ENCODE data around the gene KANSL1L.

The KANSL1L gene

DNA sequence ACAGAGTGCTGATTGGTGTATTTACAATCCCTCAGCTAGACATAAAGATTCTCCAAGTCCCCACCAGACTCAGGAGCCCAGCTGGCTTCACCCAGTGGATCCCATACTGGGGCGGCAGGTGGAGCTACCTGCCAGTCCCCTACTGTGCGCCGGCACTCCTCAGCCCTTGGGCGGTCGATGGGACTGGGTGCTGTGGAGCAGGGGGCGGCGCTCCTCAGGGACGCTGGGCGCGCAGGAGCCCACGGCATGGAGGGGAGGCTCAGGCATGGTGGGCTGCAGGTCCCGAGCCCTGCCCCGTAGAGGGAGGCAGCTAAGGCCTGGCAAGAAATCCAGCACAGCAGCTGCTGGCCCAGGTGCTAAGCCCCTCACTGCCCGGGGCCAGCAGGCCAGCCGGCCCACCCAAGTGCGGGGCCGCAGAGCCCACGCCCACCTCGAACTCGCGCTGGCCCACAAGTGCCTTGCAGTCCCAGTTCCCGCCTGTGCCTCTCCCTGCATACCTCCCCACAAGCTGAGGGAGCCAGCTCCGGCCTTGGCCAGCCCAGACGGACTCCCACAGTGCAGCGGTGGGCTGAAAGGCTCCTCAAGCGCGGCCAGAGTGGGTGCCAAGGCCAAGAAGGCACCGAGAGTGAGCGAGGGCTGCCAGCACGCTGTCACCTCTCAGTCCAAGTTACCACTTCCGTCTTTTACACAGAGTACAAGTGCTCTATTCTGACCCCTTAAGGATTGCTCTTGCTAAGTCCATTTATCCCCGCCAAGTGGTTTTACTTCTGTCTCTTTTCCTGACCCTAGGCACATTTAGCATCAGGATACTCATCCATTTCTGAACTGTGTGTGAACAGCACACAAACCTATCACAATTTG is 170.5 kb downstream of the KANSL1L start:
- no peak overlapping the region for H3K4me3 ChIP-seq (ENCODE audit: low read depth, low read length)
- no peak for DNase-seq (ENCODE audit: low read depth)
- TF ChIP-seq POLR2A (IDR thresholded peaks at IDR 0.05; ENCODE audit: extremely low read depth, insufficient read length) (no peak), MYC (IDR thresholded peaks at IDR 0.05; ENCODE audit: low read depth, low read length) (no peak)
- TF ChIP-seq, protein P1, sequence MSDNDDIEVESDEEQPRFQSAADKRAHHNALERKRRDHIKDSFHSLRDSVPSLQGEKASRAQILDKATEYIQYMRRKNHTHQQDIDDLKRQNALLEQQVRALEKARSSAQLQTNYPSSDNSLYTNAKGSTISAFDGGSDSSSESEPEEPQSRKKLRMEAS (IDR thresholded peaks at IDR 0.05; ENCODE audit: low read depth, low read length), result no peak
- TF ChIP-seq, protein P2, sequence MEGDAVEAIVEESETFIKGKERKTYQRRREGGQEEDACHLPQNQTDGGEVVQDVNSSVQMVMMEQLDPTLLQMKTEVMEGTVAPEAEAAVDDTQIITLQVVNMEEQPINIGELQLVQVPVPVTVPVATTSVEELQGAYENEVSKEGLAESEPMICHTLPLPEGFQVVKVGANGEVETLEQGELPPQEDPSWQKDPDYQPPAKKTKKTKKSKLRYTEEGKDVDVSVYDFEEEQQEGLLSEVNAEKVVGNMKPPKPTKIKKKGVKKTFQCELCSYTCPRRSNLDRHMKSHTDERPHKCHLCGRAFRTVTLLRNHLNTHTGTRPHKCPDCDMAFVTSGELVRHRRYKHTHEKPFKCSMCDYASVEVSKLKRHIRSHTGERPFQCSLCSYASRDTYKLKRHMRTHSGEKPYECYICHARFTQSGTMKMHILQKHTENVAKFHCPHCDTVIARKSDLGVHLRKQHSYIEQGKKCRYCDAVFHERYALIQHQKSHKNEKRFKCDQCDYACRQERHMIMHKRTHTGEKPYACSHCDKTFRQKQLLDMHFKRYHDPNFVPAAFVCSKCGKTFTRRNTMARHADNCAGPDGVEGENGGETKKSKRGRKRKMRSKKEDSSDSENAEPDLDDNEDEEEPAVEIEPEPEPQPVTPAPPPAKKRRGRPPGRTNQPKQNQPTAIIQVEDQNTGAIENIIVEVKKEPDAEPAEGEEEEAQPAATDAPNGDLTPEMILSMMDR (IDR thresholded peaks at IDR 0.05; ENCODE audit: low read depth, low read length), result no peak

DNA sequence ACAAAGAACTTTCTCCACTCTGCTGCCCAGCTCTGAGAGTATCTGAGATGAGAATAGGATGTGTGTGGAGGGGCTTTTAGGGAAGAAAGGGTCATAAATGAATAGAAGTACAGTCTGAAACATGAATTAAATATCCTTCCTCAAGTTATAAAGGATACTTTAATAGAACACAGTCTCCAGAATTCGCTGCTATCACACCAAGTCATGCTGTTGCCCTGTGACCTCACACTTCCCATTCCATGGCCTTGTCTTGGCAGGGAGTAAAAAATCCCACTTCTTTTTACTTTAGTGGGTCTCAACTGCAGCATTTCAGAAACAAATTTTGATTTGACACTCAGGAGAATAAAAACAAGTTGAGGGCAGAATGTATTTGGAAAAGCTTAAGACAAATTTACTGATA is 172.6 kb downstream of the KANSL1L start:
- DNase-seq (ENCODE audit: low read depth), result no peak
- H3K4me3 ChIP-seq (ENCODE audit: low read depth, low read length), result no peak overlapping the region
- TF ChIP-seq, protein P2 (IDR thresholded peaks at IDR 0.05; ENCODE audit: low read depth, low read length), result no peak
- TF ChIP-seq, protein P1 (IDR thresholded peaks at IDR 0.05; ENCODE audit: low read depth, low read length), result no peak
- TF ChIP-seq MYC (IDR thresholded peaks at IDR 0.05; ENCODE audit: low read depth, low read length) (no peak), POLR2A (IDR thresholded peaks at IDR 0.05; ENCODE audit: extremely low read depth, insufficient read length) (no peak)

DNA sequence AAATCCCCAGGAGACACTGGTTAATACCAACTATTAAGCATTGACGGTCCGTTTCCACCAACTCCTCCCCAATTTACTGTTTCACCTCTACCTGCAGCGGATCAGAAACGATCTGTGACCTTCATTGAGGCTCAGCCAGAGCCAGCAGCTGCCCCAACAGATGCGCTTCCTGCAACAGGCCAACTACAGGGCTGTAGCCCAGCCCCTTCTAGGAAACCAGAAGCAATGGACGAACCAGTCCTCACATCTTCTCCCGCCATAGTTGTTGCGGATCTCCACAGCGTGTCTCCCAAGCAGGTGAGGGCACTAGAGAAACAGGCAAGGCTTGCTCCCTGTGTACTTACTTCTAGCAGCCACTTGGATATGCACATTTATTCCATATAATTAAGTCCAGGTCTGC is 177.2 kb downstream of the KANSL1L start:
- TF ChIP-seq MYC (IDR thresholded peaks at IDR 0.05; ENCODE audit: low read depth, low read length), result no peak
- TF ChIP-seq, protein P2 (IDR thresholded peaks at IDR 0.05; ENCODE audit: low read depth, low read length), result no peak
- TF ChIP-seq POLR2A (IDR thresholded peaks at IDR 0.05; ENCODE audit: extremely low read depth, insufficient read length), result no peak
- TF ChIP-seq, protein P1 (IDR thresholded peaks at IDR 0.05; ENCODE audit: low read depth, low read length), result no peak
- no peak for DNase-seq (ENCODE audit: low read depth)
- H3K4me3 ChIP-seq (ENCODE audit: low read depth, low read length), result no peak overlapping the region

DNA sequence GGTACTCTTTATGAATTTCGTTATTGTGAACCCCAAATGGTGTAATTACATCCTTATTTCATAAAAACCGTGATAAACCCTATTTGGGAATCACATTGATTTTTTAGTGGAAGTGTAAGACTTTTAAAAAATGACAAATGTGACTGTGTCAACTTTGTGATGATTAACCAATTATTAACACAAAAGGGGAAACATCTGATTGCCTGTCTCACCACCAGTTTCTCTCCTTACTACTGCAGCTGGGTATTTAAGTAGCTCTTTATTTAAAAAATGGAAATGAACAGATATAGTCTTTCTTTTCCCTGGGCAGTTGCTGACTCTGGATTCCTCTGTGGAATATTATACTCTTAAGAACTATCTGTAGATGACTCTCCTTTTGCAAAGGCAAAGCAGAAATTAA is 180.4 kb downstream of the KANSL1L start:
- DNase-seq (ENCODE audit: low read depth), result no peak
- no peak overlapping the region for H3K4me3 ChIP-seq (ENCODE audit: low read depth, low read length)
- TF ChIP-seq, protein P1 (IDR thresholded peaks at IDR 0.05; ENCODE audit: low read depth, low read length), result no peak
- TF ChIP-seq POLR2A (IDR thresholded peaks at IDR 0.05; ENCODE audit: extremely low read depth, insufficient read length) (no peak), MYC (IDR thresholded peaks at IDR 0.05; ENCODE audit: low read depth, low read length) (no peak)
- TF ChIP-seq, protein P2 (IDR thresholded peaks at IDR 0.05; ENCODE audit: low read depth, low read length), result no peak

DNA sequence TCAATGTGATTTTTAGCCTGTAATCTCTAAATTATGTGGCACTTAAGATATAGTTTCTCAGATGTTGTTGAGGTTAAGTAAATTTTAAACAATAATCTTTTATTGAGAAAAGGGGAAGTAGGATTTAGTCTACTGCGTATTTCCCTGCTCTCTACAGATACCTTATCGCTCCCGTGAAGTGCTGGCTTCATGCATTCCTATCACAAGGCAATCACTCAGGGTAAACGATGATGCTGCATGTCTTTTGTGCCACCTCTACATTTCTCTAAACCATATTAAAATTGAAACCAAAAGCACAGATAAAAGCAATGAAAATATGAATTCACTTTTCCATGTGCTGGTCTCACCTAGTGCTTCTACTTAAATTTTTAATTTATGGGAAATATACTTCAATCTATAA is 183.2 kb downstream of the KANSL1L start:
- TF ChIP-seq POLR2A (IDR thresholded peaks at IDR 0.05; ENCODE audit: extremely low read depth, insufficient read length) (no peak), MYC (IDR thresholded peaks at IDR 0.05; ENCODE audit: low read depth, low read length) (no peak)
- TF ChIP-seq, protein P1 (IDR thresholded peaks at IDR 0.05; ENCODE audit: low read depth, low read length), result no peak
- TF ChIP-seq, protein P2 (IDR thresholded peaks at IDR 0.05; ENCODE audit: low read depth, low read length), result no peak
- no peak overlapping the region for H3K4me3 ChIP-seq (ENCODE audit: low read depth, low read length)
- peak; percentile 41 for DNase-seq (ENCODE audit: low read depth)

Measured in NB4 (cell line).